ACC112 (cell line): ENCODE measurements around the gene MFSD1.

Experiments used
- H2AFZ ChIP-seq: fragments of 200-600 bp; sonication (generic); one replicate; pipeline ENCODE4 v1.6.0; 2017; ENCODE audit warnings: antibody characterized with exemption, low read length; ENCODE audit not compliant: unreplicated experiment
- H3K27ac ChIP-seq: fragments of 200-600 bp; sonication (generic); 2 replicates; pipeline ENCODE4 v1.5.1; 2014; ENCODE audit warnings: low read depth, mild to moderate bottlenecking, antibody characterized with exemption, low read length, moderate library complexity
- H3K27me3 ChIP-seq: fragments of 200-600 bp; sonication (generic); 2 replicates; pipeline ENCODE4 v1.6.1; 2014; ENCODE audit warnings: mild to moderate bottlenecking, antibody characterized with exemption, low read length, moderate library complexity, mixed read lengths; ENCODE audit not compliant: insufficient read depth
- H3K36me3 ChIP-seq: fragments of 200-600 bp; sonication (generic); 2 replicates; pipeline ENCODE4 v1.6.1; 2016; ENCODE audit warnings: mild to moderate bottlenecking, antibody characterized with exemption, low read length, moderate library complexity, mixed read lengths; ENCODE audit not compliant: insufficient read depth
- H3K4me1 ChIP-seq: fragments of 200-600 bp; sonication (generic); one replicate; pipeline ENCODE4 v1.6.1; 2016; ENCODE audit warnings: low read length, mixed read lengths; ENCODE audit not compliant: insufficient read depth, unreplicated experiment, control insufficient read depth
- H3K4me3 ChIP-seq: fragments of 200-600 bp; sonication (generic); 2 replicates; pipeline ENCODE4 v1.5.1; 2014; ENCODE audit warnings: mild to moderate bottlenecking, low read depth, low read length
- H3K79me2 ChIP-seq: fragments of 200-600 bp; sonication (generic); one replicate; pipeline ENCODE4 v1.6.0; 2016; ENCODE audit warnings: low read length; ENCODE audit not compliant: control insufficient read depth, unreplicated experiment, insufficient read depth

Gene MFSD1

GRCh38 chr3:158769549-158769948 is 32.3 kb upstream of the MFSD1 start:
- Histone ChIP-seq H3K36me3 (no peaks in the 10 kb centered on the region), H3K27me3 (peaks cover 4% of the 10 kb centered on the region; the same call in 1 of the 2 replicates), H3K4me3 (peak overlapping the region; percentile 40), H3K79me2 (no peaks in the 10 kb centered on the region), H3K4me1 (peaks cover 33% of the 10 kb centered on the region), H3K27ac (peak overlapping the region; percentile 22), H2AFZ (peak overlapping the region; percentile 5)

GRCh38 chr3:158769952-158770740 is 31.7 kb upstream of the MFSD1 start:
- H3K27me3 ChIP-seq, result peaks cover 4% of the 10 kb centered on the region; the same call in 1 of the 2 replicates
- no peaks in the 10 kb centered on the region for H3K36me3 ChIP-seq
- peak overlapping the region; percentile 40 for H3K4me3 ChIP-seq
- H3K4me1 ChIP-seq, result peaks cover 33% of the 10 kb centered on the region
- peak overlapping the region; percentile 22 for H3K27ac ChIP-seq
- peak overlapping the region; percentile 5 for H2AFZ ChIP-seq
- no peaks in the 10 kb centered on the region for H3K79me2 ChIP-seq

- H3K27ac ChIP-seq, result no peak overlapping the region
- peaks cover 30% of the 10 kb centered on the region for H3K4me1 ChIP-seq
- H3K79me2 ChIP-seq, result no peaks in the 10 kb centered on the region
- peaks cover 4% of the 10 kb centered on the region; the same call in 1 of the 2 replicates for H3K27me3 ChIP-seq
- no peaks in the 10 kb centered on the region for H3K36me3 ChIP-seq
- no peak overlapping the region for H2AFZ ChIP-seq
- H3K4me3 ChIP-seq, result 0 out of 2 replicates have a peak overlapping the region, but pooled peaks have one; percentile 40
Observed at GRCh38 chr3:158770741-158771350, 31.0 kb upstream of the MFSD1 start.

GRCh38 chr3:158771577-158771976 is 30.3 kb upstream of the MFSD1 start:
- H2AFZ ChIP-seq, result no peak overlapping the region
- no peaks in the 10 kb centered on the region for H3K79me2 ChIP-seq
- no peak overlapping the region for H3K27ac ChIP-seq
- H3K4me1 ChIP-seq, result peaks cover 32% of the 10 kb centered on the region
- H3K36me3 ChIP-seq, result no peaks in the 10 kb centered on the region
- H3K27me3 ChIP-seq, result no peaks in the 10 kb centered on the region
- H3K4me3 ChIP-seq, result no peak overlapping the region

GRCh38 chr3:158771982-158772381 is 29.9 kb upstream of the MFSD1 start:
- Histone ChIP-seq H3K36me3 (no peaks in the 10 kb centered on the region), H3K4me1 (peaks cover 32% of the 10 kb centered on the region), H3K27ac (no peak overlapping the region), H3K79me2 (no peaks in the 10 kb centered on the region), H2AFZ (no peak overlapping the region), H3K4me3 (no peak overlapping the region), H3K27me3 (no peaks in the 10 kb centered on the region)

- Histone ChIP-seq H2AFZ (no peak overlapping the region), H3K79me2 (no peaks in the 10 kb centered on the region), H3K4me3 (no peak overlapping the region), H3K4me1 (peaks cover 27% of the 10 kb centered on the region), H3K27me3 (no peaks in the 10 kb centered on the region), H3K27ac (no peak overlapping the region), H3K36me3 (no peaks in the 10 kb centered on the region)
Observed at GRCh38 chr3:158773166-158773565, 28.7 kb upstream of the MFSD1 start.

GRCh38 chr3:158773845-158774830 is 27.7 kb upstream of the MFSD1 start:
- H3K79me2 ChIP-seq, result no peaks in the 10 kb centered on the region
- no peaks in the 10 kb centered on the region for H3K27me3 ChIP-seq
- no peak overlapping the region for H3K27ac ChIP-seq
- no peak overlapping the region for H2AFZ ChIP-seq
- no peaks in the 10 kb centered on the region for H3K36me3 ChIP-seq
- H3K4me1 ChIP-seq, result peaks cover 18% of the 10 kb centered on the region
- H3K4me3 ChIP-seq, result no peak overlapping the region

GRCh38 chr3:158774965-158775364 is 26.9 kb upstream of the MFSD1 start:
- Histone ChIP-seq H3K4me1 (peaks cover 10% of the 10 kb centered on the region), H3K79me2 (no peaks in the 10 kb centered on the region), H3K27me3 (no peaks in the 10 kb centered on the region), H3K27ac (no peak overlapping the region), H3K36me3 (no peaks in the 10 kb centered on the region), H2AFZ (no peak overlapping the region), H3K4me3 (no peak overlapping the region)

- H3K27ac ChIP-seq, result no peak overlapping the region
- H3K36me3 ChIP-seq, result no peaks in the 10 kb centered on the region
- no peaks in the 10 kb centered on the region for H3K79me2 ChIP-seq
- H3K4me1 ChIP-seq, result peaks cover 3% of the 10 kb centered on the region
- H3K4me3 ChIP-seq, result no peak overlapping the region
- H2AFZ ChIP-seq, result no peak overlapping the region
- H3K27me3 ChIP-seq, result no peaks in the 10 kb centered on the region
Observed at GRCh38 chr3:158775426-158776410, 26.1 kb upstream of the MFSD1 start.
